H9 (cell line): ENCODE data around the gene CGB5. TPM values are rescaled to one million over a fixed set of nuclear protein-coding genes. Genes with fewer than 3 reads are reported as not detected.
"Not testable (repeated sequence)": the region's sequence is repeated elsewhere in the genome, so short reads cannot be mapped to it uniquely, and the experiment has no call there.

ENCODE experiments used
- DNase-seq: peaks from one replicate; pipeline ENCODE4 v3.0.0-alpha.2; 2017
- H2AFZ ChIP-seq: one replicate; pipeline ENCODE4 v1.6.1; 2013; ENCODE audit warnings: mild to moderate bottlenecking, low read length, control low read depth, moderate library complexity
- H2AK5ac ChIP-seq: 2 replicates; pipeline ENCODE4 v1.6.1; 2013; ENCODE audit warnings: low read length, control low read depth, mixed read lengths; ENCODE audit not compliant: insufficient read length
- H2BK120ac ChIP-seq: one replicate; pipeline ENCODE4 v1.6.1; 2013; ENCODE audit warnings: low read depth, mild to moderate bottlenecking, low read length, control low read depth, inconsistent platforms; ENCODE audit not compliant: poor library complexity, severe bottlenecking
- H2BK12ac ChIP-seq: 2 replicates; pipeline ENCODE4 v1.6.1; 2013; ENCODE audit warnings: low read length, control low read depth, mixed read lengths, low read depth; ENCODE audit not compliant: insufficient read length
- H2BK15ac ChIP-seq: 2 replicates; pipeline ENCODE4 v1.6.1; 2013; ENCODE audit warnings: low read depth, low read length, control low read depth
- H2BK20ac ChIP-seq: one replicate; pipeline ENCODE4 v1.6.1; 2013; ENCODE audit warnings: low read depth, mild to moderate bottlenecking, low read length, control low read depth, inconsistent platforms; ENCODE audit not compliant: poor library complexity, severe bottlenecking
- H2BK5ac ChIP-seq: 2 replicates; pipeline ENCODE4 v1.6.1; 2013; ENCODE audit warnings: low read length, control low read depth, mixed read lengths; ENCODE audit not compliant: insufficient read length
- H3K14ac ChIP-seq: 2 replicates; pipeline ENCODE4 v1.6.1; 2013; ENCODE audit warnings: low read length, control low read depth; ENCODE audit not compliant: insufficient read depth
- H3K18ac ChIP-seq: 2 replicates; pipeline ENCODE4 v1.6.1; 2013; ENCODE audit warnings: low read depth, mild to moderate bottlenecking, mixed read lengths, low read length, control low read depth; ENCODE audit not compliant: insufficient read length
- H3K23ac ChIP-seq: 2 replicates; pipeline ENCODE4 v1.6.1; 2013; ENCODE audit warnings: low read length, control low read depth, mixed read lengths, low read depth; ENCODE audit not compliant: insufficient read length
- H3K23me2 ChIP-seq: 2 replicates; pipeline ENCODE4 v1.6.1; 2013; ENCODE audit warnings: low read depth, mild to moderate bottlenecking, mixed read lengths, low read length, control low read depth; ENCODE audit not compliant: insufficient read length, poor library complexity, severe bottlenecking
- H3K27ac ChIP-seq: 2 replicates; pipeline ENCODE4 v1.5.1; 2013; ENCODE audit warnings: low read length, control low read depth, mixed read lengths, low read depth; ENCODE audit not compliant: insufficient read length
- H3K27me3 ChIP-seq: 2 replicates; pipeline ENCODE4 v1.6.1; 2013; ENCODE audit warnings: low read length, control low read depth, inconsistent platforms; ENCODE audit not compliant: insufficient read depth
- H3K4ac ChIP-seq: 2 replicates; pipeline ENCODE4 v1.6.1; 2013; ENCODE audit warnings: low read depth, mild to moderate bottlenecking, control low read depth, inconsistent platforms, low read length, moderate library complexity
- H3K4me1 ChIP-seq: 2 replicates; pipeline ENCODE4 v1.6.1; 2013; ENCODE audit warnings: low read length, control low read depth, inconsistent platforms; ENCODE audit not compliant: insufficient read depth
- H3K4me2 ChIP-seq: 2 replicates; pipeline ENCODE4 v1.6.1; 2013; ENCODE audit warnings: low read length, control low read depth, mixed read lengths; ENCODE audit not compliant: insufficient read length, insufficient read depth
- H3K56ac ChIP-seq: 2 replicates; pipeline ENCODE4 v1.6.1; 2013; ENCODE audit warnings: low read depth, mild to moderate bottlenecking, mixed read lengths, low read length, control low read depth; ENCODE audit not compliant: insufficient read length
- H3K79me1 ChIP-seq: 2 replicates; pipeline ENCODE4 v1.6.1; 2013; ENCODE audit warnings: low read depth, mild to moderate bottlenecking, moderate library complexity, low read length, control low read depth, inconsistent platforms; ENCODE audit not compliant: insufficient read depth, poor library complexity, severe bottlenecking
- H3K79me2 ChIP-seq: 2 replicates; pipeline ENCODE4 v1.6.1; 2013; ENCODE audit warnings: low read length, control low read depth, inconsistent platforms; ENCODE audit not compliant: insufficient read depth
- H3K9ac ChIP-seq: 2 replicates; pipeline ENCODE4 v1.6.1; 2013; ENCODE audit warnings: low read length, control low read depth, mixed read lengths; ENCODE audit not compliant: insufficient read length; ENCODE audit errors: extremely low read depth
- H3K9me3 ChIP-seq: one replicate; pipeline ENCODE4 v1.6.1; 2013; ENCODE audit warnings: low read depth, low read length, inconsistent platforms; ENCODE audit not compliant: control insufficient read depth
- H3T11ph ChIP-seq: one replicate; pipeline ENCODE4 v1.6.1; 2013; ENCODE audit warnings: mild to moderate bottlenecking, low read length, control low read depth, inconsistent platforms
- H4K20me1 ChIP-seq: one replicate; pipeline ENCODE4 v1.6.1; 2013; ENCODE audit not compliant: control insufficient read depth, insufficient read length, insufficient read depth
- H4K5ac ChIP-seq: 2 replicates; pipeline ENCODE4 v1.6.1; 2013; ENCODE audit warnings: low read depth, mild to moderate bottlenecking, mixed read lengths, low read length, control low read depth; ENCODE audit not compliant: insufficient read length
- H4K8ac ChIP-seq: replicated peaks from 2 replicates; pipeline ENCODE4 v1.6.1; 2013; ENCODE audit warnings: low read length, control low read depth, mixed read lengths, low read depth; ENCODE audit not compliant: insufficient read length
- H4K91ac ChIP-seq: 2 replicates; pipeline ENCODE4 v1.6.1; 2013; ENCODE audit warnings: low read depth, mild to moderate bottlenecking, moderate library complexity, mixed read lengths, low read length, control low read depth; ENCODE audit not compliant: insufficient read length
- H3K27ac Mint-ChIP-seq, 3 experiments: 2 replicates in 2 of 3; 3 replicates in 1 of 3; pipeline ENCODE4 v1.8.0; 2020 to 2021; ENCODE audit warnings: mixed read lengths in 3 of 3, mild to moderate bottlenecking in 1 of 3, moderate library complexity in 1 of 3
- H3K27me3 Mint-ChIP-seq: 2 replicates; pipeline ENCODE4 v1.8.0; 2021; ENCODE audit warnings: low read depth, mild to moderate bottlenecking, moderate library complexity, mixed read lengths
- H3K36me3 Mint-ChIP-seq, 3 experiments: 2 replicates in 2 of 3; 3 replicates in 1 of 3; pipeline ENCODE4 v1.8.0; 2020 to 2021; ENCODE audit warnings: low read depth in 3 of 3, mixed read lengths in 3 of 3; ENCODE audit not compliant: insufficient read depth in 1 of 3
- H3K4me1 Mint-ChIP-seq, 2 experiments: 2 replicates each; pipeline ENCODE4 v1.8.0; 2020; ENCODE audit warnings: mixed read lengths in 2 of 2
- H3K4me3 Mint-ChIP-seq, 2 experiments: 2 replicates in 1 of 2; 3 replicates in 1 of 2; pipeline ENCODE4 v1.8.0; 2020 to 2021; ENCODE audit warnings: mild to moderate bottlenecking in 2 of 2, mixed read lengths in 2 of 2, moderate library complexity in 1 of 2
- H3K9me3 Mint-ChIP-seq, 2 experiments: 2 replicates in 1 of 2; 3 replicates in 1 of 2; pipeline ENCODE4 v1.8.0; 2020; ENCODE audit warnings: mild to moderate bottlenecking in 2 of 2, mixed read lengths in 2 of 2, moderate library complexity in 1 of 2
- WGBS: extraction: QIAGEN DNeasy Blood & Tissue Kit; methylation state at CpG from one replicate; pipeline ENCODE4 v1.1.7; 2013; ENCODE audit warnings: missing lambda C conversion rate, low lambda C conversion rate, mixed read lengths; ENCODE audit not compliant: insufficient read length; ENCODE audit errors: extremely low coverage; 5-methylcytosine and 5-hydroxymethylcytosine counted together
- total RNA-seq: library from RNA; stranded (reverse); gene quantifications from 2 replicates; pipeline ENCODE4 v1.2.1, GENCODE V29; 2021

Gene CGB5
- total RNA-seq, 1 experiment from 2014 or later: not detected

DNA sequence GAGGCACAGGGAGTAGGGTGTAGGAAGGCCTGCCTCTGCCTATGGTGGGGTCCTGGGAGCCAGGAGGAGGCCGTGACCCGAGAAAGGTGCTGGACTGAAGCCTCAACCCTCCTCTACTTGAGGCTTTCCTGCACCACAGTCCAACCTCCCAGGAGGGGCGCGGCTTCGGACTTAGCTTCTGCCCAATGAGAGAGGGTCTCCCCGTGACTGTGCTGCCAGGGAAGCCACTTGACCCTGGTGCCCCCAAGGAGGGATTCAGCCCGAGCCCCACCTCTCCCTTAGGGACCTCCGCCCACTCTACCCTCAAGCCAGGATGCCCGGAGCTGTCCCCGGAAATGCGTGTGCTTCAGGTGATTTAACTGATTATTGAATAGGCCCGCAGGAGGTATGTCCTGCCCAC lies 5.4 kb downstream of the CGB5 start, which contains the start of gene CGB8:
TSS of gene CGB8 (minus strand) at position 101 of the 400 bp plus-strand sequence. CDS start 372 bp downstream, outside the sequence.
- not testable (repeated sequence) for H3K79me1 ChIP-seq, H2BK120ac ChIP-seq, H3K4me1 ChIP-seq, H3K14ac ChIP-seq, H4K91ac ChIP-seq, H3T11ph ChIP-seq, H3K9ac ChIP-seq, H3K18ac ChIP-seq, H3K27me3 ChIP-seq, H4K5ac ChIP-seq, H3K79me2 ChIP-seq, H3K9me3 Mint-ChIP-seq, H3K9me3 ChIP-seq, H3K4me3 Mint-ChIP-seq, H4K20me1 ChIP-seq, H2AK5ac ChIP-seq, H3K23me2 ChIP-seq, H3K4me2 ChIP-seq, H3K23ac ChIP-seq, H2BK12ac ChIP-seq, DNase-seq, H3K27ac ChIP-seq, H2BK20ac ChIP-seq, H3K4ac ChIP-seq, H2BK5ac ChIP-seq, H3K56ac ChIP-seq, H4K8ac ChIP-seq, H3K27ac Mint-ChIP-seq, H2AFZ ChIP-seq, H2BK15ac ChIP-seq, H3K36me3 Mint-ChIP-seq
- Mint-ChIP-seq H3K4me1 (peaks cover 0 to 14% of the 10 kb centered on the region in 2 experiments; a peak in 2 of 4 replicates), H3K27me3 (peaks cover 32% of the 10 kb centered on the region)
- no CpG with 5 or more reads among the region's 12 CpGs for WGBS

DNA sequence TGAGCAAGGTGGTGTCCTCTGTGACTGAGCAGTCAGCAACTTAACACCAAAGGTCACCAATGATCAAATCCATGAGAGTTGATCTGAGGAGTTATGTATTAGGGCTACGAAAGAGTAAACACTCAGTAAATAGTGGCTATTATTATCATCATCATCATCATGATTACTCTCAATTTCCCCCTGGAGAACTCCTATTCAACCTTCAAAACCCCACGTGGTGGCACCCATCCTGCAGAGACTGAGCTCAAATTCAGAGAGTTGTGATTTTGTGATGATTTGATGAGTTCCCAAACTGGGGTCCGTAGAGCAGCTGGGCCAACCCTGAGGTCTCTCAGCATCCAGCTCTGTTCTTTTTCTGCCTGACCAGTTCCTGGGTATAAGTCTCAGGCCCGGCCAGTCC lies 6.2 kb downstream of the CGB5 start:
- not testable (repeated sequence) for H4K5ac ChIP-seq, H2BK20ac ChIP-seq, H3T11ph ChIP-seq, H4K8ac ChIP-seq, H2BK15ac ChIP-seq, H2AFZ ChIP-seq, H3K36me3 Mint-ChIP-seq, H3K9me3 ChIP-seq, H3K18ac ChIP-seq, H3K56ac ChIP-seq, H3K4me2 ChIP-seq, DNase-seq, H2BK12ac ChIP-seq, H3K27ac Mint-ChIP-seq, H3K4me3 Mint-ChIP-seq, H4K91ac ChIP-seq, H2BK5ac ChIP-seq, H3K23me2 ChIP-seq, H3K23ac ChIP-seq, H2AK5ac ChIP-seq, H3K79me2 ChIP-seq, H3K27ac ChIP-seq, H3K27me3 ChIP-seq, H2BK120ac ChIP-seq, H3K4ac ChIP-seq, H3K9me3 Mint-ChIP-seq, H3K4me1 ChIP-seq, H3K14ac ChIP-seq, H3K79me1 ChIP-seq, H4K20me1 ChIP-seq, H3K9ac ChIP-seq
- no CpG with 5 or more reads among the region's 4 CpGs for WGBS
- H3K27me3 Mint-ChIP-seq: peaks cover 36% of the 10 kb centered on the region
- peaks cover 0 to 14% of the 10 kb centered on the region in 2 experiments; a peak in 2 of 4 replicates for H3K4me1 Mint-ChIP-seq
